HG02852 (cell line): ENCODE results near the gene PHOSPHO1.
"Not testable (repeated sequence)": the region's sequence is repeated elsewhere in the genome, so short reads cannot be mapped to it uniquely, and the experiment has no call there.

ENCODE experiments used
- ATAC-seq: cut with Tn5 transposase; IDR thresholded peaks from one replicate; pipeline ENCODE4 v1.9.1; 2021; ENCODE audit warnings: mild to moderate bottlenecking, moderate library complexity; ENCODE audit not compliant: unreplicated experiment

PHOSPHO1 gene

DNA sequence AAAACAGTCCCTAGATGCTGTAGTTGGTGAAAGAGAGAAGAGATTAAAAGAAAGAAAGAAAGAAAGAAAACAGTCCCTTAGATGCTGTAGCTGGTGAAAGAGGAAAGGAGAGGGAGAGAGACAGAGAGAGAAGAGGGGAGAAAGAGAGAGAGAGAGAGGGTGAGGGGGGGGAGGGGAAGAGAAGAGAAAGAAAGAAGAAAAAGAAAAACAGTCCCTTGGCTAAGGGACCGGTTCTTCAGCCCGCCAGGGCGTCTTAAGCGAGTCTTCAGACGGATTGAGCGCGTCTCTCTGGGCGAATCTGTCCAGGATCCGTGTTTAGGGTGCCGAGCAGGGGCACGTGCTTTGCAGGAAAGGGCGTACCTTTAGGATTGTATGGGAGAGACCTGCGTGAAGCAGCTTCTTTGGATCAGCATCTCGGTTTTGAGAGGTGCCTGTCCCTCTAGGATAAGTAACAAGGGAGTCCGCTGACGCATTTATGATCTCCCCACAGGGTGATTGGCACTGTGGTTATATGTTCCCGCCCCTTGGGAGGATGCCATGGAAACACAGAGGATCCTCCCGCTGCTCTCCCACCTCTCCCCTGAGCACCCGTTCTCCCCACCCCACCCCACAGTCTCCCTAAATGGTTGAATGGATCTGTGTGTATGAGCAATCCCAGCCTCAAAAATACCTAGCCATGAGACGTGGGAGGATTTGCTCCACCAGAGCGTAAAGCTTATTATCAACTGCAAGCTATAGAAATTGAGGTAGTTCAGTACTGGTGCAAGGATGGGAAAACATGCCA is 36.9 kb downstream of the PHOSPHO1 start:
- ATAC-seq, result no peak

DNA sequence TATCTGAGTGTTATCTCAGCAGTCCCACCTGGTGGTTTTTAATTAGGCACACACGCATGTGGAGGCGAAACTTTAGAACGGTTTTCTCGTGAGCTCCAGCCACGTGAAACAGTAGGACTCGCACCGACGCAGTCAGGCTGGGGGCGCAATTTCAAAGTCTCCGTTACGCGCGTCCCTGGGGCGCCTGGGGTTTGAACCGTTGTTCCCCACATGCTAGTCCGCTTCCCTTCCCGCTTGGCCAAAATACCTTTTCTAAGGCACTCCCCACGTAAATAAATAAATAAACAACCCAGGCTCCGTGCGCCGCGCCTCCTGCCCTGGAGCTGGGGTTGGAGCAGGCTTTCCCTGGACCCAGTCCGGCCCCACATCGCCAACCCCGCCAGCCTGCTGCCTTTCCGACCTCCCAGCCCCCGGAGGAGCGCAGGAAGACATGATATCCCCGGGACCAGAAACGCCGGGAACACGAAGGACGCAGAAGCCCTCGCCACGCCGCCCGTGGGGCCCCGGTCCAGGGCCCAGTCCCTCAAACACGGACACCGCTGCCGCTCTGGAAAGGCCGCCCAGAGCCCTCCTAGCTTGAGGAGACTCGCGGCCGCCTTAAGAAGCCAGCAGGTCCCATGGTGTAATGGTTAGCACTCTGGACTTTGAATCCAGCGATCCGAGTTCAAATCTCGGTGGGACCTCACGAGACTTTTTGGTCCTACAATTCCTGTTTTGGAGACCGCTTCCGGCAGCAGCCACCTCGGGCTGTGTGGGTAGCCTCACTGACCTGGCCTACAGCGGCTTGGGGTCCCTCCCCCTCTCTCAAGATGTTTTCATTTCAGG is 38.5 kb downstream of the PHOSPHO1 start:
- ATAC-seq, result peak; percentile 57

DNA sequence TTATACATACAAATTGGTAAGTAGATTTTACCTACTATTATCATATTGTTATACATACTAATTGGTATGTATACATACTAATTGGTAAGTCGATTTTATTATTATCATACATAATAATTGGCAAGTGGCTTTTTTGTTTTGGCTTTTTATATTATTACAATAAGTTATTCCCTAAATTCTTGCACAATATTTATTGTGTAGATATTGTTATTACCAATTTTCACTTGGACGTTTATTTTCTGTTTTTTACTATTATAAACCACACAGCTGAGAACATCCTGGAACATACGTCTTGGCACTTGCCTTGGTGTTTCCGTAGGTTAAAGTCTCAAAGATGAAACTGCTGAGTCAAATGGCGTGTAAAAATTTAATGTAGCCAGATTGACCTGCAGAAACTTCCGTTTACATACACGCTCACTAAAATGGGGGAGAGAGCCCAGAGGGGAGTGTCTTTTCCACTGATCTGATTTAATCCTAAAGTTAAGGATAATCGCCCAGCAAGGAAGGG is 39.1 kb downstream of the PHOSPHO1 start:
- peak; percentile 0 for ATAC-seq

DNA sequence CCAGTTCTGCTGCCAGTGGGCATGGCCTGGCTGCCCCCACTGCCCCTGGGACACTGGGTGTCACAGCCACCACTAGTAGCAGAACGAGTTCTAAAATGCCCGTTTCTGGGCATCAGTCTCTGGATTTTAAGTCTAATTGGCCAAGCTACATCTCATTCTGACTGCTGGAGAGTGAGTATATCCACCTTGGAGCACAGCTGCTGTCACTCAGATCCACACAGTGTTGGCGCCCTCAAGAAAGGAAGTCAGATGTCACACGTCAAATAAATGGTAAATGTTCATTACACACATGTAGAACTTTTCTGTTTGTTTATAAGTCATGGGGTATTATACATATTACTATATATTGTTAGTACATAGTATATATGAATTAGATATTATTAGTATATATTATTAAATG is 39.7 kb downstream of the PHOSPHO1 start:
- ATAC-seq, result no peak

DNA sequence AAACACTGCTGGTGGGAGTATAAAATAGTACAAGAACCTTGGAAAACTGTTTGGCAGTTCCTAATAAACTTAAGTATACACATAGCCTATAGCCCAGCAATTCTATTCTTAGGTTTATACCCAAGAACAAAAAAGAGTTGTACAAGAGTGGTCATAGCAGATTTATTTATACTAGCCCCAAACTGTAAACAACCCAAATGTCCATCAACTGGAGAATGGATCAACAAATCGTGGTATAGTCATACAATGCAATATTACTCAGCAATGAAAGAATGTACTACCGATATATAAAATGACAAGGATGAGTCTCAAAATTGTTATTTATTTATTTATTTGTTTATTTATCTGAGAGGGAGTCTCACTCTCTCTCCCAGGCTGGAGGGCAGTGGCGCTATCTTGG is 43.3 kb downstream of the PHOSPHO1 start:
- no peak for ATAC-seq

DNA sequence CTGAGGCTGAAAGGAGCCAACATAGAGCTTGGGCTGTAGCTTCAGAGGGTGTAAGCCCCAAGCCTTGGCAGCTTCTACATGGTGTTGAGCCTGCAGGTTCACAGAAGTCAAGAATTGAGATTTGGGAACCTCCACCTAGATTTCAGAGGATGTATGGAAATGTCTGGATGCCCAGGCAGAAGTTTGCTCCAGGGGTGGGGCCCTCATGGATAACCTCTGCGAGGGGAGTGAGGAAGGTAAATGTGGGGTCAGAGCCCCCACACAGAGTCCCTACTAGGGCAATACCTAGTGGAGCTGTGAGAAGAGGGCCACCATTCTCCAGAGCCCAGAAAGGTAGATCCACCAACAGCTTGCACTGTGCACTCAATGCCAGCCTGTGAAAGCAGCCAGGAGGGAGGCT is 45.2 kb downstream of the PHOSPHO1 start:
- not testable (repeated sequence) for ATAC-seq

DNA sequence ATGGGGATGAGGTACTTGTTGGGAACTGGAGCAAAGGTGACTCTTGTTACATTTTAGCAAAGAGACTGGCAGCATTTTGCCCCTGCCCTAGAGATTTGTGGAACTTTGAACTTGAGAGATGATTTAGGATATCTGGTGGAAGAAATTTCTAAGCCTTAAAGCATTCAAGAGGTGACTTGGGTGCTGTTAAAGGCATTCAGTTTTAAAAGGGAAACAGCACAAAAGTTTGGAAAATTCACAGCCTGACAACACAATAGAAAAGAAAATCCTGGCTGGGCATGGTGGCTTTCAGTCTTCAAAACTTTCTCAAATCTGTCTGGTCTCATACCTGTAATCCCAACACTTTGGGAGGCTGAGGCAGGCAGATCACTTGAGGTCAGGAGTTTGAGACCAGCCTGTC is 46.1 kb downstream of the PHOSPHO1 start:
- ATAC-seq, result not testable (repeated sequence)

DNA sequence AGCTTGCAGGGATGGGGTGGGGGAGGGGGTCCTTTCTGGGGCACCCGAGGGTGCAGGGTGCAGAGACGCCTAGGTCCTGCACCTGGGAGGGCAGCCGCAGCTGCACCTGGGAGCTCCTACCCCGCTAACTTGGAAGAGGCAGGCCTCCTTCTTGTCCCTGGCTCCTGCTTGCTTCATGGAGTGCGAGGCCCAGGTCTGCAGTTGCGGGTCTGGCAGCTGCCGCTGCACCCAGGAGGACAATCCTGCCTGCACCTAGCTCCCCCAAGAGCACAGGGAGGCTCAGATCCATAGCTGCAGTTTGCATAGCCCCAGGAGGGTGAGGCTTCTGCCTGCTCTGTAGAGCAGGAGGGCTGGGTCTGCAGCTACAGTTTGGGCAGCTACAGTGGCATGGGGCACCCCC is 46.8 kb downstream of the PHOSPHO1 start:
- no peak for ATAC-seq

DNA sequence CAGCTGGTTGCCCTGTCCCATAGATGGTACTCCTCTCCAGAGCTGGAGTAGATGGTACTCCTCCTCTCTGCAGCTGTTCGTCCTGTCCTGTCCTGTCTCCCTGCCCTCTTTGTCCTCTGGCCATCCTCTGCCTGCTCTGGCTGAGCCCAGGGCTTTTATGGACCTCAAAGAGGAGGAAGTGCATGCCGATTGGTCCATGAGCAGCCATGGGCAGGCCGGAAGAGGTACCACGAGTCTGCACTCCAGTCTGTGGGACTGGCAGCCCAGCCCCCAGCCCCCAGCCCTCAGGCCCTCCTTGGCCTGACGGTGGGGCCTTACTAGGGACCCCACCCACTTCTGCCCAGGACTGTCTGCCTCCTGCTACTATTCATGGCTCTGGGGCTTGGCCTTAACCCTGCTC is 47.2 kb downstream of the PHOSPHO1 start:
- no peak for ATAC-seq

DNA sequence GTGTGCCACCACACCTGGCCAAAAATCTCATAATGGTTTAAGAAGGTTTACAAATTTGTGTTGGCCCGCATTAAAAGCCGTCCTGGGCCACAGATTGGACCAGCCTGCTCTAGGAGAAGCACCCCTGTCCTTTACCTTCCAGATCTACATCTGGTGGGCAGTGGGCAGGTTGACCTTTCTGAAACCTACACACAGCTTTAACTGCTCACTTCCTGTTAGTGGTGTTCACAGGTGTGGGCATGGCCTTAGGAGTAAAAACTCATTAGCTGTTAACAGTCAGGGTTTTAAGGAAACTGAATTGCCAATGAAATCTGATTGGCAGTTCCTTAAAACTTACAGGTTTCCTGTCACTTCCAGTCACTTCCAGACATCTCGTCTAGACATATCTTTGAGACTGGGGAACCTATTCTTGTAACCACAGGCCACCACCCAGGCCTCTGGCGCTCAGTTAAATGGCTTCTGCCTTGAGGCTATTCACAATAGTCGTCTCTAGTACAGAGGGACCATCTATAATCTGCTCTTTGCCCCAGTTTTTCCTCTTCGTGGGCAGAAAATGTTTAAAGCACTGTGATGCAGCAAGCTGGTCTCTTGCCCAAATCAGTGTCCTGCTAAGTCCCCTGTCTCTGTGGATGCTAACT is 49.5 kb downstream of the PHOSPHO1 start:
- ATAC-seq, result no peak

DNA sequence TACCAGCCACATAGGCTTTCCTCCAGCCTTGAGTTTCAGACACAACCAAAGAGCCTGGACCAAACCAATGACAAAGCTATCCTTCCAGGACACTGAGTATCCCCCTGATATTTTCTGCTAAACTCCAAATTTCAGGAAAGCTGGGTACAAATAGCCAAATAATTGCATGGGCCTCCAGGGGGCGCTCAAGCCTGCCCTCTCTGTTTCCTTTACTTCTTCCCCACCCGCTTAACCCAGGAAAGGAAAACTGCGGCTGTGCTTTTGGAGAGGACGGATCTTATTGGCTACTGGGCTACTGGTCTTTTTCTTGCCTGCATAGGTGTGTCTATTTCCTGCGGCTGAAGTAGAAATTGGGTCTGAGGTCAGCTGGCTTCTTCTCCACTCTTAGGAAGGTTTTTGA is 50.3 kb downstream of the PHOSPHO1 start:
- no peak for ATAC-seq

DNA sequence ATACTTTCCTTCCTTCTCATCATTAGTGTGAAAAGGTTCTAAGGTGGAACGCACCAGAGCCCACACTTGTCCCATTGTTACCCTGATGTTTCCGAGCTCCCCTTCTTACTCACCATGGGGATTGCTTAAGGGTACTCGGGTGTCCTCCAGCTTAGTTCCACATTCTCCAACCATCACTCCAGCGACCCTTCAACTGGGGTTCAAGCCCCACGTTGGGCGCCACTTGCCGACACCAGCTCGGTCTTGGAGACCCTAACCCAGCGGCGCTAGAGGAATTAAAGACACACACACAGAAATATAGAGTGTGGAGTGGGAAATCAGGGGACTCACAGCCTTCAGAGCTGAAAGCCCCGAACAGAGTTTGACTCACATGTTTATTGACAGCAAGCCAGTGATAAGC is 54.6 kb downstream of the PHOSPHO1 start:
- not testable (repeated sequence) for ATAC-seq
